AG20443 (cell line): ENCODE results near the gene MXI1.

Source experiments
- DNase-seq: peaks from one replicate; pipeline ENCODE4 v3.0.0; 2012; ENCODE audit warnings: low spot score, mixed read lengths

MXI1 gene

GRCh38 chr10:110216240-110216639 lies 8.8 kb downstream of the MXI1 start:
- DNase-seq: no peak

GRCh38 chr10:110216942-110217661 lies 9.7 kb downstream of the MXI1 start:
- no peak for DNase-seq

GRCh38 chr10:110217662-110218008 lies 10.2 kb downstream of the MXI1 start:
- no peak for DNase-seq

- DNase-seq: no peak
Observed at GRCh38 chr10:110218632-110219031, 11.2 kb downstream of the MXI1 start.

GRCh38 chr10:110219884-110220283 lies 12.5 kb downstream of the MXI1 start:
- DNase-seq: no peak

GRCh38 chr10:110220398-110220797 lies 13.0 kb downstream of the MXI1 start:
- no peak for DNase-seq

- DNase-seq: no peak
Observed at GRCh38 chr10:110221044-110221720, 13.8 kb downstream of the MXI1 start.

GRCh38 chr10:110221721-110222261 lies 14.4 kb downstream of the MXI1 start:
- peak; percentile 87 for DNase-seq

GRCh38 chr10:110222641-110223297 lies 15.4 kb downstream of the MXI1 start:
- DNase-seq: no peak

GRCh38 chr10:110223298-110223925 lies 16.0 kb downstream of the MXI1 start:
- DNase-seq: no peak

- no peak for DNase-seq
Observed at GRCh38 chr10:110224992-110225391, 17.6 kb downstream of the MXI1 start.

GRCh38 chr10:110225441-110225755 lies 18.0 kb downstream of the MXI1 start:
- DNase-seq: no peak

- peak; percentile 93 for DNase-seq
Observed at GRCh38 chr10:110225756-110226542, 18.5 kb downstream of the MXI1 start.

- peak; percentile 93 for DNase-seq
Observed at GRCh38 chr10:110226543-110226925, 19.1 kb downstream of the MXI1 start.

- peak; percentile 89 for DNase-seq
Observed at GRCh38 chr10:110226926-110227641, 19.7 kb downstream of the MXI1 start.

- no peak for DNase-seq
Observed at GRCh38 chr10:110228066-110228465, 20.7 kb downstream of the MXI1 start.

GRCh38 chr10:110229155-110229554 lies 21.8 kb downstream of the MXI1 start:
- DNase-seq: no peak

GRCh38 chr10:110233846-110234245 lies 26.4 kb downstream of the MXI1 start:
- DNase-seq: no peak

- DNase-seq: no peak
Observed at GRCh38 chr10:110237894-110238480, 30.6 kb downstream of the MXI1 start.

GRCh38 chr10:110239892-110240291 lies 32.5 kb downstream of the MXI1 start:
- DNase-seq: no peak

- DNase-seq: no peak
Observed at GRCh38 chr10:110241407-110241806, 34.0 kb downstream of the MXI1 start.
